Rectal smooth muscle tissue (tissue), 1 donor: ENCODE data around the gene KIAA0586.
"Not testable (repeated sequence)": the region's sequence is repeated elsewhere in the genome, so short reads cannot be mapped to it uniquely, and the experiment has no call there.

ENCODE experiments used
- H3K27ac ChIP-seq: one replicate; pipeline ENCODE4 v1.7.0; 2013; ENCODE audit warnings: low read depth, low read length, inconsistent platforms
- H3K27me3 ChIP-seq: one replicate; pipeline ENCODE4 v1.7.0; 2013; ENCODE audit warnings: low read length; ENCODE audit not compliant: control insufficient read depth, insufficient read depth
- H3K36me3 ChIP-seq: one replicate; pipeline ENCODE4 v1.7.0; 2013; ENCODE audit warnings: low read length; ENCODE audit not compliant: control insufficient read depth, insufficient read depth
- H3K4me1 ChIP-seq: one replicate; pipeline ENCODE4 v1.7.0; 2013; ENCODE audit warnings: low read length; ENCODE audit not compliant: control insufficient read depth, insufficient read depth
- H3K4me3 ChIP-seq: one replicate; pipeline ENCODE4 v1.7.0; 2013; ENCODE audit warnings: low read length
- H3K9ac ChIP-seq: one replicate; pipeline ENCODE4 v1.7.0; 2013; ENCODE audit warnings: low read length

Gene KIAA0586

DNA sequence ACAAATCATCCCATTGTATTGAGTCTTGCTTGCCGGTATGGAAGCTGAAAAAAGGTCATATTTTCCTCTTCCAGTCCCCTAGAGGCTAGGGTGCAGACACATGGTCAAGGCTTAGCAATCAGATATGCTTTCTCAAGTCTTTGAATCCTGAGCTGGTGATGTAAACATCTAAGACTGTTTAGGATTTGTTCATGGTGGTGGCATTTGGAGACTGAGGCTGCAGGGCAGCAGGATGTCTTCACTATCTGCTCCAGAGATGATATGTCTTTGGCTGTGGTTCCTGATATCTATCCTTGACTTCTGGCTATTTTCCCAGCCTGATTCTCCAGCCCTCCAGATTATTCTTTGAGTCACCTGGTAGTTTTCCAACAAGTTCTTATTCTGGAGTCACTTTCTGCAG lies 159.8 kb downstream of the KIAA0586 start:
- Histone ChIP-seq H3K4me3 (no peak overlapping the region), H3K4me1 (no peaks in the 10 kb centered on the region), H3K27ac (no peak overlapping the region)

DNA sequence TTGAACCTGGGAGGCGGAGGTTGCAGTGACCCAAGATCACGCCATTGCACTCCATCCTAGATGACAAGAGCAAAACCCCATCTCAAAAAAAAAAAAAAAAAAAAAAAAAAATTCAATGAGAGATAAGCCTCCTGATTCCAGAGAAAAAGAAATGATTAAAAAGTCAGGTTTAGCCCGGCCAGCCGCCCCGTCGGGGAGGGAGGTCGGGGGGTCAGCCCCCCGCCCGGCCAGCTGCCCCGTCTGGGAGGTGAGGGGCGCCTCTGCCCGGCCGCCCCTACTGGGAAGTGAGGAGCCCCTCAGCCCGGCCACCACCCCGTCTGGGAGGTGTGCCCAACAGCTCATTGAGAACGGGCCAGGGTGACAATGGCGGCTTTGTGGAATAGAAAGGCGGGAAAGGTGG lies 160.8 kb downstream of the KIAA0586 start:
- not testable (repeated sequence) for H3K27me3 ChIP-seq, H3K36me3 ChIP-seq, H3K4me3 ChIP-seq, H3K9ac ChIP-seq, H3K27ac ChIP-seq, H3K4me1 ChIP-seq

More for the DNA sequence above, 159.8 kb downstream of the KIAA0586 start:
- Histone ChIP-seq H3K27me3 (no peaks in the 10 kb centered on the region), H3K9ac (no peak overlapping the region), H3K36me3 (no peaks in the 10 kb centered on the region)

DNA sequence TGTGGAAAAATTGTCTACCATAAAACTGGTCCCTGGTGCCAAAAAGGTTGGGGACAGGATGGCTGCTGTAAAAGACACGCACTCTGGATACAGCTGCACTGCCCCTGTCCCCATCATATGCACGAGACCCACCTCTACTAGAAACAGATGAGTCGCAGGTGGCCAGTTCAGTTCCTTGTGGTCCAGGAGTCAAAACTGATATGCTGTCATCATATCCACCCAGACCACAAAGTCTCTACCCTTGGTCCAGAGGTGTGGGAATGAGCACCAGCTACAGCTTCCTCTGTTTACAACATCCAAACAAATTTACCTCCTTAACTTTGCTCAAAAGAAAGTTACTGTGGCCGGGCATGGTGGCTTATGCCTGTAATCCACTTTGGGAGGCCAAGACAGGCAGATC lies 166.5 kb downstream of the KIAA0586 start:
- H3K4me3 ChIP-seq: no peak overlapping the region
- no peaks in the 10 kb centered on the region for H3K4me1 ChIP-seq
- no peak overlapping the region for H3K9ac ChIP-seq
- H3K27ac ChIP-seq: no peak overlapping the region
- no peaks in the 10 kb centered on the region for H3K36me3 ChIP-seq
- H3K27me3 ChIP-seq: no peaks in the 10 kb centered on the region

DNA sequence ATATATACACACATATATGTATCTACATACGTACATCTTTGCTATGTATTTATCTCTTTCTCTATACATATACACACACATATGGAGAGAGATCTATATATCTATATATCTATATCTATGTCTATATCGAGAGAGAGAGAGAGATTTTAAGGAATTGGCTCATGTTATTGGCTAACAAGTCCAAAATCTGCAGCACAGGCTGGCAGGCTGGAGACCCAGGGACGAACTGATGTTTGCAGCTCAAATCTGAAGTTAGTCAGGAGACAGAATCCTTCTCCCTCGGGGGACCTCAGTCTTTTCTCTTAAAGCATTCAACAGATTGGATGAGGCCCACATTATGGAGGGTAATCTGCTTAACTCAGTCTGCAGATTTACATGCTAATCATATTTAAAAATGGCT lies 169.5 kb downstream of the KIAA0586 start:
- H3K4me3 ChIP-seq: no peak overlapping the region
- no peaks in the 10 kb centered on the region for H3K36me3 ChIP-seq
- no peak overlapping the region for H3K9ac ChIP-seq
- no peaks in the 10 kb centered on the region for H3K4me1 ChIP-seq
- no peak overlapping the region for H3K27ac ChIP-seq
- H3K27me3 ChIP-seq: no peaks in the 10 kb centered on the region

DNA sequence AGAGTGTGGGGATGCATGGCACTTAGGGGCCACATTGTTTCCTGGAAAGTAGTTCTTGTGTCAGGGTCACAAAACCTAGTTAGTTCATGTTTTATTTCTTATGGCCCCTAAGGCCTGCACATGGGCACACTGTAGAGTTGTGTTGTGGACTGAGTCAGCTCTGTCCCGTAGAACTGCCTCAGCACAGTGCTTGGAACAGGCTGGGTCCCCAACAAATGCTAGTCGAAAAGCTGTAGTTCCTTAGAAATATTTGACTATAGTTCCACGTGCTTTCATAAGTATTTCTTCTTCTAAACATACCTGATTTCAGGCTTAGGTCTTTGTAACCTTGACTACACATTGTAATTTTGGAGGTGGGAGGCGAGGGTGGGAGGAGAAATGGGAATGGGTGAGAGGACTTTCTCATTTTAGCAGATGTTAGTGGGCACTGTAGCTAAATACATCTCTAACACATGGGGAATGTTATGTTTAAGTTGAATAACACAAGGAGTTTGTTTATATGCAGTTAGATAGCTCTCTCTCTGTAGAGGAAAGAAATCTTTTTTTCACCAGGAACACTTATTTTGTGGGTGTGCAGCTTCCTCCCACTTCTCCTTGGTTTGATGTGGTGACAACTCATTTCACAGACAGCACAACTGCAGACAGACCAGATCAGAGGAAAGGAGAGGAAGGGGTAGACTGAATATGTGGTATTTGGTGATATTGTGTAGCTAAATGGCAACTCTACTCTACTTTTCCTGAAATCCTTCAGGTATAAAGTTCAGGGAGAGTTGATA lies 170.7 kb downstream of the KIAA0586 start:
- Histone ChIP-seq H3K36me3 (no peaks in the 10 kb centered on the region), H3K27me3 (no peaks in the 10 kb centered on the region), H3K4me3 (no peak overlapping the region), H3K9ac (no peak overlapping the region), H3K27ac (no peak overlapping the region), H3K4me1 (no peaks in the 10 kb centered on the region)

DNA sequence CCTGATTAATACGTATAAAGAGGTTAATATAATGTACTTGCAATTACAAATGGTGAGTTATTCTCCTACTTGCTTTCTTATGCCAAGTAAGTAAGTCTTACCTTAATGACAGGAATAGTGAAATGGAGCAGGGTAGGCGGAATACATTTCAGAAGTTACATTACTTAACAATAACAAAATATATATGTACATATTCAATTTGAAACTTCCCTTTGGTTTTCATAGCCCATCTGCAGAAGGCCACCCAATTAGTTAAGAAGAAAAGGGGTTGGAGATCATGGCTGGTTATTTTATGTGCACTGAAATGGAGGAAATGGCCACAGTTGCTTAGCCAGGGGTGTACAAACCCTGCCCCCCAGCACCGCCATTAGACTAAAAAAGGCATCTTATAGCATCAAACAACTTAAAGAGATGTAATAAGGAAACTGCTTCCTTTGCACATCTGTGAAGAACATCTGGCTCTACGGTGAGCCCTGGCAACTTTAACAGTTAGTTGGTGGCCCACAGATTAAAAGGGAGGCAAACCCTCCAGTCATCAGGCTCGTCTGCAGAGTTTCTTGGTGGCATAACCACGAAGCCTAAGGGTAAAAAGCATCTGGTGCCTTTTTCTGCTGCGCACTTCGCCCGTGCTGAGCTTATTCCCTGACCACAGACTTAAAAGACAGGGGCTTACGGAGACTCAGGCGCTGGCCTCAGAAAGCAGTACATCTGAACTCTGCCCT lies 171.4 kb downstream of the KIAA0586 start:
- Histone ChIP-seq H3K9ac (no peak overlapping the region), H3K27ac (no peak overlapping the region), H3K4me1 (no peaks in the 10 kb centered on the region), H3K36me3 (no peaks in the 10 kb centered on the region), H3K27me3 (no peaks in the 10 kb centered on the region), H3K4me3 (no peak overlapping the region)

DNA sequence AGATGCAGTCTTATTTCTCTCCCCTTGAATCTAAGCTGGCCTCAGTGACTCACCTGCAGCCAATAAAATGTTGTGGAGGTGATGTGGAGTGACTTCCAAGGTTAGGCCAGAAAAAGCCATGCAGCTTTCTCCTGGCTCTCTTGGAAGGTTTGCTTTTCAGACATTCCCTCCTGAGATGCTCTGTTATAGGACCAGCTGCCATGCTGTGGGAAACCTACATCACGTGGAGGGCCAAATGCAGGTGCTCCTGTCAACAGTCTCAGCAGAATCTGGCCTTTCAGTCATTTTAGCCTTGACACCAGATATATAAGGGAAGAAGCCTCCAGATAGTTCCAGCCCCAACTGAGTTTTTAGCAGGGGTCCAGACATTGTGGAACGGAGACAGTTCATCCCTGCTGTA lies 172.2 kb downstream of the KIAA0586 start:
- Histone ChIP-seq H3K27me3 (no peaks in the 10 kb centered on the region), H3K4me3 (no peak overlapping the region), H3K36me3 (no peaks in the 10 kb centered on the region), H3K27ac (no peak overlapping the region), H3K4me1 (no peaks in the 10 kb centered on the region), H3K9ac (no peak overlapping the region)
